Measurements from ENCODE around the gene HYKK. TPM values are rescaled to one million over a fixed set of nuclear protein-coding genes. Genes with fewer than 3 reads are reported as not detected.
A peak's percentile ranks its signal among the peaks of the same experiment; 100 is the strongest.
"Not testable (repeated sequence)": the region's sequence is repeated elsewhere in the genome, so short reads cannot be mapped to it uniquely, and the experiment has no call there.

The HYKK gene
- total and polyA plus RNA-seq, 10 donors, result 1.1 to 4.7 (median 2.0) TPM

DNA sequence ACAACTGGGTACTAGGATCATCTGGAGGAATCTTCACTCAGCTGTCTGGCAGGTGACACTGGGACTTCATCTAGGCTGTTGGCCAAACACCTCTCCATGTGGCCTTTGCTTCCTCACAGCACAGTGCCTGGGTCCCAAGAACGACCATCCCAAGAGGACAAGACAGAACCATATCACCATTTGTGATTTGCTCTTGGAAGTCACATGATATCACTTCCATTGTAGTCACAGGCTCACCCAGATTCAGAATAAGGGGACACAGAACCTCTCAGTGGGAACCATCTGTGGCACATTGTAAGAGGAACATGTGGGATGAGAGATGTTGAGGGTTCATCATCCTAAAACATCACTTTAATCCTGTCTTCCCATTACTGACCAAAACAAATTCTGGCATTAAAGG, 31.0 kb downstream of the HYKK start:
- Histone ChIP-seq H3K27me3 (replicated peaks in 1 of 7) (no peaks in the 10 kb centered on the region), H3K4me1 (peaks cover 14 to 35% (median 29%) of the 10 kb centered on the region in 6 donors), H3K27ac (no peak overlapping the region), H3K4me3 (no peak overlapping the region), H3K36me3 (peaks cover 0 to 16% (median 10%) of the 10 kb centered on the region in 6 donors), H3K9me3 (no peaks in the 10 kb centered on the region)
- TF ChIP-seq, protein P1, sequence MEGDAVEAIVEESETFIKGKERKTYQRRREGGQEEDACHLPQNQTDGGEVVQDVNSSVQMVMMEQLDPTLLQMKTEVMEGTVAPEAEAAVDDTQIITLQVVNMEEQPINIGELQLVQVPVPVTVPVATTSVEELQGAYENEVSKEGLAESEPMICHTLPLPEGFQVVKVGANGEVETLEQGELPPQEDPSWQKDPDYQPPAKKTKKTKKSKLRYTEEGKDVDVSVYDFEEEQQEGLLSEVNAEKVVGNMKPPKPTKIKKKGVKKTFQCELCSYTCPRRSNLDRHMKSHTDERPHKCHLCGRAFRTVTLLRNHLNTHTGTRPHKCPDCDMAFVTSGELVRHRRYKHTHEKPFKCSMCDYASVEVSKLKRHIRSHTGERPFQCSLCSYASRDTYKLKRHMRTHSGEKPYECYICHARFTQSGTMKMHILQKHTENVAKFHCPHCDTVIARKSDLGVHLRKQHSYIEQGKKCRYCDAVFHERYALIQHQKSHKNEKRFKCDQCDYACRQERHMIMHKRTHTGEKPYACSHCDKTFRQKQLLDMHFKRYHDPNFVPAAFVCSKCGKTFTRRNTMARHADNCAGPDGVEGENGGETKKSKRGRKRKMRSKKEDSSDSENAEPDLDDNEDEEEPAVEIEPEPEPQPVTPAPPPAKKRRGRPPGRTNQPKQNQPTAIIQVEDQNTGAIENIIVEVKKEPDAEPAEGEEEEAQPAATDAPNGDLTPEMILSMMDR (IDR thresholded peaks at IDR 0.05 in 8 of 11, conservative IDR thresholded peaks at IDR 0.05 in 3 of 11), result no peak
- no peak for TF ChIP-seq POLR2AphosphoS5 (IDR thresholded peaks at IDR 0.05)
- TF ChIP-seq POLR2A (IDR thresholded peaks at IDR 0.05), result no peak
- intact Hi-C loops (cut with DNase I; ENCODE audit: low total_unique reads), result no loop called here
- 67 to 96% (median 88%) methylated on average over 1 of the region's 1 CpG for WGBS, 5 donors
- no peak for DNase-seq

DNA sequence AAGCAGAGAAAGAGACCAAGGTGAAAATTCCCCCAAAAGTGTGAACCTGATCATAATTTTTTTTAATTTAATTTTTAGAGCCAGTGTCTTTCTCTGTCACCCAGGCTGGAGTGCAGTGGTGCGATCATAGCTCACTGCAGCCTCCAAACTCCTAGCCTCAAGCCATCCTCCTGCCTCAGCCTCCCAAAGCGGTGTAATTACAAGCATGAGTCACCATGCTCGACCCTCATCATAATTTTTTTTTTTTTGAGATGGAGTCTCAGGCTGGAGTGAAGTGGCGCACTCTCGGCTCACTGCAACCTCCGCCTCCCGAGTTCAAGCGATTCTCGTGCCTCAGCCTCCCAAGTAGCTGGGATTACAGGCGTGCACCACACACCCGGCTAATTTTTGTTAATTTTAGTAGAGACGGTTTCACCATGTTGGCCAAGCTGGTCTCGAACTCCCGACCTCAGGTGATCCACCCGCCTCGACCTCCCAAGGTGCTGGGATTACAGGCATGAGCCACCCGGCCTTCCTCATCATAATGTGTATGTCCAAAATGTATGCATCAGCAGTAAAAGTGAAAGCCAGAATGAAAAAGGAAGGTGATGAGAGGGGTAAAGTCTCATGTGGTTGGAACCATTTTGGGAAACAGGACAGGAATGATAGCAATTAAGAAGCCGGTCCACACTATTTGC, 32.2 kb downstream of the HYKK start:
- Histone ChIP-seq H3K4me3 (peak overlapping the region; percentile 58 to 90 (median 80)), H3K4me1 (peaks cover 14 to 43% (median 31%) of the 10 kb centered on the region in 6 donors), H3K36me3 (peaks cover 0 to 29% (median 22%) of the 10 kb centered on the region in 6 donors), H3K27ac (peak overlapping the region; percentile 94 to 99 (median 97))
- 76 to 84% (median 79%) methylated on average over 18 of the region's 18 CpGs for WGBS, 5 donors
- DNase-seq; intact Hi-C loops (cut with DNase I; ENCODE audit: low total_unique reads); H3K9me3 ChIP-seq; H3K27me3 ChIP-seq (replicated peaks in 1 of 7): not testable (repeated sequence)

DNA sequence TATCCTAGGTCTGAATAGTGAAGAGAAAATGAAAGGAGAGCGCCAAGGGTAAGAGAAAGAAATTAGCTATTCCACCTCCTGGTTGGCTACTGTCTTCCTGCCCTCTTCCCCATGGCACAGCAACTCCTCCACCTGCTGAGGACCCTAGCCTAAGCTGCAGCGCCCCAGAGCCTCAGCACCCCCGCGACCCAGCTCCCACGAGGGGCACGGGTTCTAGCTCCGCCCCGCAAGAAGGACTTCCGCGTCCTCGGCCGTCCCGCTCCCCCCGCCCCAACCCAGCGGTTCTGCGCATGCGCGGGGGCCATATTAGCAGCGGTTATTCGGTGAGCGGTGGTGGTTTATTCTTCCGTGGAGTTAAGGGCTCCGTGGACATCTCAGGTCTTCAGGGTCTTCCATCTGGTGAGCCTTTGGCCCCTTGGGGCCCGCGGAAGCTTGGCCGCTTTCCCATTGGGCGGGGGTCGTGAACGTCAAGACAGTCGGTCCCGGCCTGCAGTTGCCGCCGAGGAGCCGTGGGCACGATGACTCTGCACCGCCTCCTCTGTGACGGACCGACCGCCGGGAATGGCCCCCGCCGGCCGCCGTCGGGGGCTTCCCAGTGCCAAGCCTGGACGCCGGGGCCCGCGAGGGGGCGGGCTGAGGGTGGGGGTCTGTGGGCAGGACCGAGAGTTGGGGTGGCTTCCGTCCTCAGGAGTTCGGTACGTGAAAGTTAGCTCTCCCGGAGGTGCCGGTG, 32.9 kb downstream of the HYKK start, which contains the start of gene PSMA4:
PSMA4 (plus strand) TSS at position 304 of the 730 bp plus-strand sequence. CDS start 1,484 bp downstream, outside the sequence.
- WGBS, 5 donors, result 0 to 2% (median 0%) methylated on average over 8 to 56 of the region's 56 CpGs
- DNase-seq, result peak; percentile 98
- intact Hi-C loops (cut with DNase I; ENCODE audit: low total_unique reads), result no loop called here

DNA sequence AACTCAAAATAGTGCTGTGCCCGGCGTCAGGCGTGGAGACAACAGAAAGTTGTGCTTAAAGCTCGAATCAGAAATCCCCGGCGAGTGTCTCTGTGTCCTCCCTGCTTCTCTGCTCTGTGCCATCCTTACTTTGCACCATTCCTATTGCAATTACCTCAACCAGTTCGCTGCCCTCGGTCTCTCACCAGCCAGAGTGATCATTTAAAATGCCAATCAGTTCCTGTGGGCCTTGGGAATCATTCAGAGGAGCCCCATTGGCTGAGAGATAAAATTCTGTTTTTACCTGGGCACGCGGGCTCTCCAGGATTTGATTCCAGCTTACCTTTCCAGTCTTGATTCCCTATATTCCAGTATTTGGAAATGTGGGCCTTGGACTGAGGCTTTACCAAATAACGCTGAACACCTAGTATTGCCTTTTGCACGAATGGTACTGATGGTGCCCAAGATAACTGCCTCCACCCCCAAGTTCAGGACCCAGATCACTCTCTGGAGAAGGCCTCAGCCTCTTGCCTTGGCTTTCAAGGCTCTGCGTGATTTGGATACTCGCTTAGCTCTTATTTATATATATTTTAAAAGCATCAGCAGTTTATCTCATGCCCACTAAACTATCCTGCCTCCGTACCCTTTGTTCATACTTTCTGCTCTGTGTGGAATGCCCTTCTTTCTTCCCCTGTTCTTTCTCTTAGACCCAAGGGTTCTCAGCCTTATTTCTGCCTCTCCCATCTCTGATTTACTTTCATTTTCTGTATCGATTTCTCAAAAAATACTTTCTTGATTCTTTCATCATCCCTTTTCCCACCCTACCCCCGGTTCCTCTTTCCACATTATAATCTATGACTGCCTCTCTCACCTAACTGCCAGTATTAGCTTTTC, 33.7 kb downstream of the HYKK start:
- peaks cover 4 to 44% (median 37%) of the 10 kb centered on the region in 6 donors for H3K36me3 ChIP-seq
- no peaks in the 10 kb centered on the region for H3K27me3 ChIP-seq (replicated peaks in 1 of 7)
- no peak for TF ChIP-seq POLR2A (IDR thresholded peaks at IDR 0.05)
- TF ChIP-seq, protein P1 (IDR thresholded peaks at IDR 0.05 in 8 of 11, conservative IDR thresholded peaks at IDR 0.05 in 3 of 11), result peak in 1 of 11 experiments; percentile 2
- H3K4me1 ChIP-seq, result peaks cover 14 to 52% (median 31%) of the 10 kb centered on the region in 6 donors
- WGBS, 5 donors, result 2 to 4% (median 3%) methylated on average over 14 to 17 of the region's 17 CpGs
- intact Hi-C loops (cut with DNase I; ENCODE audit: low total_unique reads), result no loop called here
- DNase-seq, result no peak
- H3K9me3 ChIP-seq, result no peaks in the 10 kb centered on the region
- peak overlapping the region; percentile 94 to 99 (median 97) for H3K27ac ChIP-seq
- peak overlapping the region; percentile 58 to 90 (median 80) for H3K4me3 ChIP-seq

More for the DNA sequence above, 32.9 kb downstream of the HYKK start, which contains the start of gene PSMA4:
- peak in 2 of 3 donors; percentile 76 to 77 for TF ChIP-seq POLR2A (IDR thresholded peaks at IDR 0.05)
- peak; percentile 98 for TF ChIP-seq POLR2AphosphoS5 (IDR thresholded peaks at IDR 0.05)
- TF ChIP-seq, protein P1 (IDR thresholded peaks at IDR 0.05 in 8 of 11, conservative IDR thresholded peaks at IDR 0.05 in 3 of 11), result peak in 7 of 11 experiments; percentile 12 to 63 (median 44)
- peak within 1 kb of the TSS; percentile 58 to 90 (median 80) for H3K4me3 ChIP-seq
- no peaks in the 10 kb centered on the region for H3K27me3 ChIP-seq (replicated peaks in 1 of 7)
- H3K9me3 ChIP-seq, result no peaks in the 10 kb centered on the region
- peak within 1 kb of the TSS; percentile 94 to 99 (median 97) for H3K27ac ChIP-seq
- H3K36me3 ChIP-seq, result peaks cover 4 to 36% (median 29%) of the 10 kb centered on the region in 6 donors
- peaks cover 14 to 44% (median 31%) of the 10 kb centered on the region in 6 donors for H3K4me1 ChIP-seq
